ENCODE results near the gene ASB2.

ASB2 gene

DNA sequence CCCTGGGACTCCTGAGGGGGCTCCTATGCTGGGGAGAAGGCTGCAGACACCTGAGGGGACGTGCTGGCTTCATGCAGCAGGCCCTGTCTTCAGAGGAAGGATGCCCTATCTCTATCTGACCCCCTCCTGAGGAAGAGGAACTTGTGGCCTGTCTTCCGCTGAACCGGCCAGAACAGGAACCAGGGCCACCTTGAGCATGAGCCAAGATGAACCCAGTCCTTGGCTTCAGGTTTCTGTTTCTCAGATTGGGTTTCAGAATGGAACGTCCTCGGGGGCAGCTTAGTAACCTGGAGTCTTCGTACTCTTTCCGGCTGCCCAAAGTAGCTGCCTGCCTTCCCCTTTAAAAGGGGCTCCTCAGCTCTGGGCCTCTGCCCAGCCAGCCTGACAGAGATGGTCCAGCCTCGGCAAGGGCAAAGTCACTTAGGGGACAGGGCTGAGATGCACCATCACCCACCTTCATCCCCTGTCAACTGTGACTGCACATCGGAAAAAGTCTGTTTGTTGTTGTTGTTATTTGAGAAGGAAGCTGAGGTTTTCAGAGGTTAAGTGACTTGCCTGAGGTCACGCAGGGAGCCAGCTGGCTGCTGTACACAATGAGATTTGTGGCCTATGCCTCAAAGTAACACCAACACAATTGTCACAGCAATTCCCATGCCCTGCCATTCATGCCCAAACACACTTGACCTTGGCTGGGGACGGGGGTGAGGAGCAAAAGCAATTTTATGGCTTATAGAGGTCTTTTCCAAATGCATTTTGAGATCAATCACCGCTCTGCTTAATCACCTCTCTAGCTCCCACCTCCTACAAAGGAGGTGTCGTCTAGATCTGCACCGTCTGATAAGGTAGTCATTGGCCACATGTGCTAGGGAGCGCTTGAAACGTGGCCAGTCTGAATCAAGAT is 13.4 kb downstream of the ASB2 start (continued):
- TF ChIP-seq ZNF76 (tag by site-specific recombination; IDR thresholded peaks at IDR 0.05; ENCODE audit: borderline replicate concordance, low read depth) (no peak), ZNF544 (tag by site-specific recombination; IDR thresholded peaks at IDR 0.05) (no peak), ZNF624 (tag by site-specific recombination; IDR thresholded peaks at IDR 0.05) (no peak), ZNF777 (tag by site-specific recombination; IDR thresholded peaks at IDR 0.05; ENCODE audit: borderline replicate concordance) (no peak), ZNF626 (tag by site-specific recombination; IDR thresholded peaks at IDR 0.05) (no peak), OSR2 (tag by site-specific recombination; IDR thresholded peaks at IDR 0.05) (peak; percentile 96), ZNF248 (tag by site-specific recombination; IDR thresholded peaks at IDR 0.05) (no peak), ZFP69B (tag by site-specific recombination; IDR thresholded peaks at IDR 0.05) (0 out of 2 replicates have a peak, but pooled peaks have one; percentile 46), ZBTB1 (tag by site-specific recombination; IDR thresholded peaks at IDR 0.05) (no peak), ZNF621 (tag by site-specific recombination; IDR thresholded peaks at IDR 0.05) (no peak), ZNF549 (tag by site-specific recombination; IDR thresholded peaks at IDR 0.05) (no peak), TRIM28 (IDR thresholded peaks at IDR 0.05; ENCODE audit: borderline replicate concordance, low read length) (peak; percentile 69; the same call in 1 of the 2 replicates), SP2 (tag by site-specific recombination; IDR thresholded peaks at IDR 0.05) (peak; percentile 14), ZNF670 (tag by site-specific recombination; IDR thresholded peaks at IDR 0.05; ENCODE audit: low read depth) (no peak), ZNF221 (tag by site-specific recombination; IDR thresholded peaks at IDR 0.05; ENCODE audit: borderline replicate concordance) (no peak), GLIS1 (tag by site-specific recombination; IDR thresholded peaks at IDR 0.05) (peak; percentile 51; the same call in 1 of the 2 replicates), ZNF266 (tag by site-specific recombination; IDR thresholded peaks at IDR 0.05; ENCODE audit: low read depth) (no peak), ZNF19 (tag by site-specific recombination; IDR thresholded peaks at IDR 0.05; ENCODE audit: low read depth) (no peak)
- TF ChIP-seq, protein P1, sequence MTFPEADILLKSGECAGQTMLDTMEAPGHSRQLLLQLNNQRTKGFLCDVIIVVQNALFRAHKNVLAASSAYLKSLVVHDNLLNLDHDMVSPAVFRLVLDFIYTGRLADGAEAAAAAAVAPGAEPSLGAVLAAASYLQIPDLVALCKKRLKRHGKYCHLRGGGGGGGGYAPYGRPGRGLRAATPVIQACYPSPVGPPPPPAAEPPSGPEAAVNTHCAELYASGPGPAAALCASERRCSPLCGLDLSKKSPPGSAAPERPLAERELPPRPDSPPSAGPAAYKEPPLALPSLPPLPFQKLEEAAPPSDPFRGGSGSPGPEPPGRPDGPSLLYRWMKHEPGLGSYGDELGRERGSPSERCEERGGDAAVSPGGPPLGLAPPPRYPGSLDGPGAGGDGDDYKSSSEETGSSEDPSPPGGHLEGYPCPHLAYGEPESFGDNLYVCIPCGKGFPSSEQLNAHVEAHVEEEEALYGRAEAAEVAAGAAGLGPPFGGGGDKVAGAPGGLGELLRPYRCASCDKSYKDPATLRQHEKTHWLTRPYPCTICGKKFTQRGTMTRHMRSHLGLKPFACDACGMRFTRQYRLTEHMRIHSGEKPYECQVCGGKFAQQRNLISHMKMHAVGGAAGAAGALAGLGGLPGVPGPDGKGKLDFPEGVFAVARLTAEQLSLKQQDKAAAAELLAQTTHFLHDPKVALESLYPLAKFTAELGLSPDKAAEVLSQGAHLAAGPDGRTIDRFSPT (tag by site-specific recombination; IDR thresholded peaks at IDR 0.05): peak; percentile 67
- TF ChIP-seq, protein P2, sequence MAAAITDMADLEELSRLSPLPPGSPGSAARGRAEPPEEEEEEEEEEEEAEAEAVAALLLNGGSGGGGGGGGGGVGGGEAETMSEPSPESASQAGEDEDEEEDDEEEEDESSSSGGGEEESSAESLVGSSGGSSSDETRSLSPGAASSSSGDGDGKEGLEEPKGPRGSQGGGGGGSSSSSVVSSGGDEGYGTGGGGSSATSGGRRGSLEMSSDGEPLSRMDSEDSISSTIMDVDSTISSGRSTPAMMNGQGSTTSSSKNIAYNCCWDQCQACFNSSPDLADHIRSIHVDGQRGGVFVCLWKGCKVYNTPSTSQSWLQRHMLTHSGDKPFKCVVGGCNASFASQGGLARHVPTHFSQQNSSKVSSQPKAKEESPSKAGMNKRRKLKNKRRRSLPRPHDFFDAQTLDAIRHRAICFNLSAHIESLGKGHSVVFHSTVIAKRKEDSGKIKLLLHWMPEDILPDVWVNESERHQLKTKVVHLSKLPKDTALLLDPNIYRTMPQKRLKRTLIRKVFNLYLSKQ (tag by site-specific recombination; IDR thresholded peaks at IDR 0.05; ENCODE audit: borderline replicate concordance): no peak
- TF ChIP-seq, protein P3, sequence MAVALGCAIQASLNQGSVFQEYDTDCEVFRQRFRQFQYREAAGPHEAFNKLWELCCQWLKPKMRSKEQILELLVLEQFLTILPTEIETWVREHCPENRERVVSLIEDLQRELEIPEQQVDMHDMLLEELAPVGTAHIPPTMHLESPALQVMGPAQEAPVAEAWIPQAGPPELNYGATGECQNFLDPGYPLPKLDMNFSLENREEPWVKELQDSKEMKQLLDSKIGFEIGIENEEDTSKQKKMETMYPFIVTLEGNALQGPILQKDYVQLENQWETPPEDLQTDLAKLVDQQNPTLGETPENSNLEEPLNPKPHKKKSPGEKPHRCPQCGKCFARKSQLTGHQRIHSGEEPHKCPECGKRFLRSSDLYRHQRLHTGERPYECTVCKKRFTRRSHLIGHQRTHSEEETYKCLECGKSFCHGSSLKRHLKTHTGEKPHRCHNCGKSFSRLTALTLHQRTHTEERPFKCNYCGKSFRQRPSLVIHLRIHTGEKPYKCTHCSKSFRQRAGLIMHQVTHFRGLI (tag by site-specific recombination; IDR thresholded peaks at IDR 0.05): no peak
- TF ChIP-seq, protein P4, sequence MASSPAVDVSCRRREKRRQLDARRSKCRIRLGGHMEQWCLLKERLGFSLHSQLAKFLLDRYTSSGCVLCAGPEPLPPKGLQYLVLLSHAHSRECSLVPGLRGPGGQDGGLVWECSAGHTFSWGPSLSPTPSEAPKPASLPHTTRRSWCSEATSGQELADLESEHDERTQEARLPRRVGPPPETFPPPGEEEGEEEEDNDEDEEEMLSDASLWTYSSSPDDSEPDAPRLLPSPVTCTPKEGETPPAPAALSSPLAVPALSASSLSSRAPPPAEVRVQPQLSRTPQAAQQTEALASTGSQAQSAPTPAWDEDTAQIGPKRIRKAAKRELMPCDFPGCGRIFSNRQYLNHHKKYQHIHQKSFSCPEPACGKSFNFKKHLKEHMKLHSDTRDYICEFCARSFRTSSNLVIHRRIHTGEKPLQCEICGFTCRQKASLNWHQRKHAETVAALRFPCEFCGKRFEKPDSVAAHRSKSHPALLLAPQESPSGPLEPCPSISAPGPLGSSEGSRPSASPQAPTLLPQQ (tag by site-specific recombination; IDR thresholded peaks at IDR 0.05): peak; percentile 42; the same call in 1 of the 2 replicates

All from HEK293 (cell line).